GM21526 (cell line): Measurements from ENCODE around the gene KCTD19.

Experiments
- ATAC-seq: cut with Tn5 transposase; IDR thresholded peaks from one replicate; pipeline ENCODE4 v1.9.1; 2021; ENCODE audit warnings: moderate library complexity; ENCODE audit not compliant: unreplicated experiment, low FRiP score

The KCTD19 gene

DNA sequence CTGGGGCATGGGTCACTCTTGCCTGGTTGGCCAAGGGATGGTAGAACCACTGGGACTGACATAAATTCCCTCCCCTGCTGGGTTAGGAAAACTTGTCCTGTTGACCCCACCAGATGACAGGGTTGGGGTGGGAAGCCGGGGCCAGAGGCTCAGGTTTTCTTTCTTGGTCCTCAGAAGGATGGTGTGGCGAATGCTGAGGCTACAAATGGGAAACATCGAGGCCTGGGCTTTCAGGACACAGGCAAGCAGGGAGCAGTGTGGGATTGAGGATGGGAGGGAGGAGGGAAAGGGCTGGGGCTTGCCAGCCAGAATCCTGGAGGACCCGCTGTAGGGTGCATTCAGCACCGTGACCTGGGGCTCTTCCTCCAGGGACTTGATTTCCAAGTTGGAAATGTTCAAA, 61.7 kb downstream of the KCTD19 start:
- no peak for ATAC-seq

DNA sequence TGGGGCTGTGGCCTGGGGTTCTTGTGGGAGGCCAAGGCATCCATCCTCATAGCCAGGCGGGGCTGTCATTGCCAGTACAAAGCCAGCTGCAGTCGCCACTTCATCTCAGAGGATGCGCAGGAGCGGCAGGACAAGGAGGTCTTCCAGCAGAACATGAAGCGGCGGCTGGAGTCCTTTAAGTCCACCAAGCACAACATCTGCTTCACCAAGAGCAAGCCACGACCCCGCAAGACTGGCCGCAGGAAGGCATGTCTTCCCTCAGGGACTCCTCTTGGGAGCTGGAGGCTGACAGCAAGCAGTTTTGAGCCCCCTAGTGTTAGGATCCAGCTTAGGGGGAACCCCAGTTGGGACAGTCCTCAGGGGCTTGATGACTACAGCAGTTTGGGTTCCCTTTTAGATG, 62.3 kb downstream of the KCTD19 start:
- ATAC-seq: no peak

DNA sequence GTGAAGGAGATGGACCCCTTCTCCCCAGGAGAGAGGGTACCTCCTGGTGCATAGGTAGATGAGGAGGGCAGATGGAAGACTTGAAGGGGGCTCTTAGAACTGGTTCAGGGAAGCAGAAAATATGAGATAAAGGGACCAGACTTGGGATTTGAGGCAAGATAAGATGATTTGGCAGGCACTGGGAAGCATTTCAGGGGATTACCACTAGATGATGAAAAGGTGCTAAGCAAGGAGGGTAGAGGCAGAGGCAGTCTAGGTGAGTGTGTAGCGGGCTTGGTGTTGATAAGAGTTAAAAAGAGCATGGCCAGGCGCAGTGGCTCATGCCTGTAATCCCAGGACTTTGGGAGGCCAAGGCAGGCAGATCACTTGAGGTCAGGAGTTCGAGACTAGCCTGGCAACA, 63.3 kb downstream of the KCTD19 start:
- no peak for ATAC-seq

DNA sequence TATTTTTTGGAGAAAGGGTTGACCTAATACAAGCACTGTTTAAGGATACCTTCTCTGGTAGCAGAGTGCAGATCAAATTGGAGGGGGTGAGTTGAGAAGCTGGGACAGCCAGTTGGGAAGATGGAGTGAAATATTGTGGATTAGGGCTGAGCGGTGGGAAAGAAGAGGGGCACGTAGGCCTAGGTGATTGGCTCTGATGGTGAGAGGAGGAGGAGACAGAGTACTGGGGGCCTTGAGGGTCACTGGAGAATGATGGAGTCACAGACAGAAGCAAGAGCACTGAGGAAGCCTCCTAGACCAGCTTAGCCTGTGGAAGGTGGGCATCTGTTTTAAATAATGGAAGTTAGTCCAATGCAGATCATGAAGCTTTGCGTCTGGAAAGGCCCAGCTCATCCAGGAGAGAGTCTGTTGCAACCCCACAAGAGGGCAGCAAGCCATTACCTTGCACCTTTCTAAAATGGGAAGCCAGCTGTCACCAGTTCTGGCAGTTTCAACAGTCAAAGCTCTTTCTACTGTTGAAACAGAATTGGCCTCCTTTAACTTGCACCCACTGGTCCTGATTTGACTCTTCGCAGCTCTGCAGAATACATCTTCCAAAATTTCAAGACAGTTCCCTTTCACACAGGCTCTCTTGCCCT, 66.0 kb downstream of the KCTD19 start:
- no peak for ATAC-seq

DNA sequence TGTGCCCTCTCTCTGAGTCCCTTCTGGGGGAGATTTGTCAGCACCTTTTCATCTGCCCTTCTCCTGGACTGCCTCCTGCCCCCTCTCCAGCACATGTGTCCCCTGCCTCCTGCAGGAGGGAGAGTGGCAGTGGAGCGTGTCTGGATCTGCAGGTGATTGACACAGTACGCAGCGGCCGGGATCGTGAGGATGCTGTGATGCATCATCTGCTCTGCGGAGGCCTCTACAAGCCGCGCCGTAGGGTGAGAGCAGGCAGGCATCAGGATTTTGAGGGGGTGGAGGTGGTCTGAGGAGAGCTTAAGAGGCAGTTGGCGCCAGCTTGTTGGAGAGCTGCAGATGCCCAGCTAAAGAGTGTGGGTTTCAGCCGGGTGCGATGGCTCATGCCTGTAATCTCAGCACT, 66.8 kb downstream of the KCTD19 start:
- ATAC-seq: no peak

DNA sequence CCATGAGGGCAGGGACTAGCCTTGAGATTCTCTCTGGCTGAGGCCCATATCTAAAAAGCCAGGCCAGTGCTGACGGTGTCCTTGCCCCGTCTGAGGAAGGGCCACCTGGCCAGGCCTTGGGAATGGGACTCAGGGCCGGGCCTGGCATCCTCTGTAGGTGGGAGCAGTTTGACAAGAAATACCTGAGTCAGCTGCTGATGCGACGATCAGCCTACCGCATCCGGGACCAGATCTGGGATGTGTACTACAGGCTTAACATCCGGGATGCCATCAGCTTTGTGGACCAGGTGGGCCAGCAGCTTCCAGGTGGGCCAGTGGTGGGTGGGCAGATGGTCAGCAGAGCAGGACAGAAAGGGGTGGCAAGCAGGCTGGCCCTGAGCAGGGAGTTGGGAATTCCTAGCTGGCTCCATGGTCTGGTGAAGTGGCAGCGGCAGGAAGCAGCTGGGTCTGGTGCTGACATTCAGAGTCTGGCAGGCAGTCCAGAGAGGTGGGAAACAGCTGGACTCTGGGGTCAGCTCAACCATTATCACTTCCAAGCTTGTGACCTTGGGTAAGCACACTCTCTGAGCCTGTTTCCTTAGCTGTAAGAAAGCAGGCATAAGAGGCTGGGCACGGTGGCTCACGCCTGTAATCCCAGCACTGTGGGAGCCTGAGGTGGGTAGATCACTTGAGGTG, 68.2 kb downstream of the KCTD19 start:
- ATAC-seq: no peak

DNA sequence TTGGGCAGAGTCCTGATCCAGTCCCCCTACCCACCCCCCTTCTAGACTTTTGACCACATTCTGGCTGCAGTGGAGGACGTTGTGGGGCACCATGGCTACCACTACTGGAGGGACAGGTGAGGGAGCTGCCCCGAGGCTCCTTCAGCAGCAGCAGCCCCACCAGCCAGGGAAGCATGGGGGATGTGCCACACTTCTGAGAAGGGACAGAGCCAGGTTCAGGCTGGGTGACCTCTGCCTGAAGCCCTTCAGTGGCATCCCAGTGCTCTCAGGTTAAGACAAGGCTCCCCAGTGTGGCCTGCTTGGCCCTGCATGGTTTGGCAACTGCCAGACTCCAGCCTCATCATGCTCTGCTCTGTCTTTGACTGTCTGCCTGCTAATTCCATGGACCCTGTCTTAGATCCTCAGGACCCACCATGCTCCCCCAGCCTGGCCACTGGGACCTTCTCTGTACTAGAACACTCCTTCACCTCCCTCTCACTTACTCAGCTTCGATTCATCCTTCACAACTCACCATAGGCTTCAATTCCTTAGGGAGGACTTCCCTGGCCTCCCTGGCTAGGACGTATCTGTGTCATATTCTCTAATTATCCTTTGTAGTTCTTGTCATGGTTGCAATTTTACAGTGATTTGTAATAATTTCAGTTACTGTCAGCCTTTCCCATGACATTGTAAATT, 68.9 kb downstream of the KCTD19 start:
- no peak for ATAC-seq

DNA sequence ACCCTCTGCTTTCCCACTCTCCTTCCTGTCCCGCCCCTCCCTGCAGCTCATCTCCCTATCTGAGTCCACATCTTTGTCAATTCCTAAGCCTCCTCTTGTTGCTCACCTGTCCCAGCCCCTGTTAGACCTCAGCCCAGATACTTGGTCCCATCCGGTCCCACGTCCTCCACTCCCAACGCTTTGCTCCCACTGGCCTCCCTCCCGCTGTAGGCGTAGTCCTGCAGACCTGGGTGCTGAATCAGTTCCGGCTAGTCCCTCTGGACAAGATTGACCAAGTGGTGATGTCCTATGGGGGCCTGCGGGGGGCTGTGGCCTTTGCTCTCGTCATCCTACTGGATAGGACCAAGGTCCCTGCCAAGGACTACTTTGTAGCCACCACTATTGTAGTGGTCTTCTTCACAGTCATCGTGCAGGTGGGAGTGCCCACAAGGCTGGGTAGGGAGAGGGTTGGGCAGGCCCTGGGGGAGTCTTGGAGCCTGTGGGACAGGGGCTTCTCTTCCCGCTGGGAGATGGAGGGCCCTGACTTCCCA, 69.8 kb downstream of the KCTD19 start:
- no peak for ATAC-seq

DNA sequence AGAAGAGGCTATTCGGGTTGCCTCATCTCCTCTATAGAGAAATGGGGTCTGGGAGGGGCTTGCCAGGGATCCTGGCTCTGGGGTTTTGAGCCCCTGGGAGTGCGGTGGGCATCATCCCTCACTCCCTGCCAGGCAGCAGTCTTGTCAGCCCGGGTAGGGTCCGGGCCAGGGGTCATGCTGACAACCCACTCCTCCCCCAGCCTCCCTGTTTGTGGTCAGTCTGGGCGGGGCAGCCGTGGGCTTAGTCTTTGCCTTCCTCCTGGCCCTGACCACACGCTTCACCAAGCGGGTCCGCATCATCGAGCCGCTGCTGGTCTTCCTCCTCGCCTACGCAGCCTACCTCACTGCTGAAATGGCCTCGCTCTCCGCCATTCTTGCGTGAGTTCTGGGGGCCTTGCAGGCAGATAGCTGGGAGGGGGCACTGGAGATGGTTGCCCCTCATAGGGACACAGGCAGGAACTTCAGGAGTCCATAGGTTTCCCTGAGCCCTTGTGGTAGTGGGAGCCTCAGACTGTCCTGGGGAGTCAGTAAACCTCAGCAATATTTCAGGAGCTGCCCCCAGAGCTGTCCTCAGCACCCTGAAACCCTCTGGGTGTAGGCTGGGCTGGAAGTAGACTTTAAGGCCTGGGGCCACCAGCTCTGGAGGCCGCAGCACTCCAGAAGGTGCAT, 70.9 kb downstream of the KCTD19 start:
- ATAC-seq: no peak

DNA sequence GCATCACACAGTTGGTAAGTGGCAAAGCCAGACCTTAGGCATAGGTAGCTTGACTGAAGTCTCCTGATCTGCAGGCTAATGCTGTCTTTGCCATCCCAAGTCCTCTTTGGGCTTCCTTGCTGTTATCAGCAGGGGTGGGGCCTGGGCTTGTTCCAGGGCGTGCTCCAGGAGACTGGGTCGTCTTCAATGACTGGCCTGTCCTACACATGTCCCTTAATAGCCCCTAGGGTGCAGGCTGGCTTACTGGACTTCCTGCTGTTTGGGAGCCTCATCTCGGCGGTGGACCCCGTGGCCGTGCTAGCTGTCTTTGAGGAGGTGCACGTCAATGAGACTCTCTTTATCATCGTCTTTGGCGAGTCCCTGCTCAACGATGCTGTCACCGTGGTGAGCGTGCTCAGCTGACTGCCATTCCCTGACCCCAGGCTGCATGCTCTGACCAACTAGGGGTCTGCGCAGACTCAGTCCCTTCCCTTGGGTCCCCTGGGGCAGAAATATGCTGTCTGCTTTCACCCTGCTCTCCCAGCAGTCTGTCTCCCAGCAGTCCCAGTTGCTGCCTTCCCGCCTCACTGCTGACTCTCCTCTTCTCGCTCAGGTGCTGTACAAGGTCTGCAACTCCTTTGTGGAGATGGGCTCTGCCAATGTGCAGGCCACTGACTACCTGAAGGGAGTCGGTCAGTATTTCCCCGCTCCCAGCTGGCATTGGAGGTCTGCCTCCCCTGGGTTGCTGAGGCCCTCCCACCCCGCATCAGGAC, 71.6 kb downstream of the KCTD19 start:
- ATAC-seq: no peak

DNA sequence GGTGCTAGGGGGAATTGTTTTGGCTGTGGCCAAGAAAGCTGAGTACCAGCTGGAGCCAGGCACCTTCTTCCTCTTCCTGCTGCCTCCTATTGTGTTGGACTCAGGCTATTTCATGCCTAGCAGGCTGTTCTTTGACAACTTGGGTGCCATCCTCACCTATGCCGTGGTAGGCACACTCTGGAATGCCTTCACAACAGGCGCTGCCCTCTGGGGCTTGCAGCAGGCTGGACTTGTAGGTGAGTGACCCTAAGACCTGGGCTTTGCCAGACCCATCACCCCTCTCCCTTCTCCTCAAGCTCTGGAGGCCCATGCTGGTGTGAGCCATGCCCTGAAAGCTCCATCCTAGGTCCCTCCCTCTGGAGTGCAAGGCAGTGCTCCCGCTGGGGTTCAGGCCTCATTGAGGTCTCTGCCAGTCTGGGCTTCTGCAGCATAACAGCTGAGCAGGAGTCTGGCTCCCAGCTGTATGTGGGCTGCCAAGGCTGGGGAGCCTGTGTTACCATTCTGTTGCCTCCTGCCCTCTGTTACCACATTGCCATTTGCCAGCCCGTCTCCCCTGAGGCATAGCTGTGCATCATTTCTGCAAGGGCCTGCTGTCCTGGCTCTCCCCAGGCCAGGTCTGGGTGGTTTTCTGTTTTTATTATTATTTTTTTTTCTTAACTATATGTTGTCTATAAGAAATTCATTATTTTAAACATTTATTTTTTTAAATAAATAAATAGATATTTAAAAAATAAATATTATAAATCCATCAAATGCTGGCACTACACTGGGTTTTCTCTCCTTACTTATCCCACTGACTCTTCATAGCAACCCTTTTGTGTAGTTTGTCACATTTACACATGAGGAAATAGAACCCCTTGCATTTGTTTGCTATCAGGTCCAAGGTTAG, 73.7 kb downstream of the KCTD19 start:
- ATAC-seq: no peak

DNA sequence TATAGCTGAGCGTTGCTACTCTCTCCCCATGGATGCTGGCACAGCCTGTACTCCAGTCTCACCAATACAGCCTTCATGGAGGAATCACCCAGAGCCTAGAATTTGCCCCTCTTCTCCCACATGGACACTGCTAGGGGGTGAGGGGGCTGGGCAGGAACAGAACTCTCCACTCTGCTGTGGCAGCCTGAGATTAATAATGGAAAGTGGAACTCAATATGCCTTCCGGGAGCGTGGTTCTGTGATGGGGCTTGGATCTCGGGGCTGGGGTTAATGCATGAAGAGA, 76.6 kb downstream of the KCTD19 start:
- ATAC-seq: no peak

DNA sequence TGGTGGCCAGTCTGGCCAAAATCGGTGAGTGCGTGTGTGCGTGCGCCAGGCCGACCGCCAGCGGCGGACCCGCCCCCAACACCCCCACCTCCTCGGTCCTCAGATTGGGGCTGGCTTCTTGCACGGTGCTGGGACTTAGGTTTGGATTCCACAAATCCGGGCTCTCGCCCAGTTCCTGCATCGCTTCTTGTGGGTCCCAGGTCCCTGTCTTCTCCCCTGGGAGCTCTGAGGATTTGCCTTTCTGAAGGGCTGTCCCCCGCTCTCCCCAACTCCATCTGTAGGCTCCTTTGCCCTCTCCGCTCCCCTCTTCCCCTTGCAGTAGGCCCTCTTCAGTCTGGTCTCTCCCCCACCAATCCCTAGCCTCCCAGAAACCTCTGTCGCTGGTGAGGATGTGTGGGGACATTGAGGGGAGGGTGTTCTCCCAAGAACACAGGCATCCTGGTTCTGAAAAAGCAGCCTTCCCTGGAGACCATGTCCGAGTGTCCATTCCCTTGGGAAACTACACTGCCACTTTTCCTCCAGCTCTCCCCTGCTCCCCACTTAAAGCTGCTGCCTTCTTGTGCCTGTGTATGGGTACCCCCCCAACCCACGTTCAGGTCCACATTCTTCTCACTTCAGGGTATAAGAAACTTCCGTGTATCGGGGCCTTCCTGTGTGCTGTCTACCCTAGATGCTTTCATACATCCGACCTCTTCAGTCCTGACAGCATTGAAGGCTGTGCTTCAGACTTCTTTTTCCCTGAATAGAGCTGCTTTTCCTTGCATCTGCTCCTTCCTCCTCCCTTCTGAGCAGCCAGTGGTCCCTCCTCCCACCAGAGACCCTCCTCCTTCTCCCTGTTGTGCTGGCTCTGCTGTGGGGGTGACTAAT, 77.1 kb downstream of the KCTD19 start:
- no peak for ATAC-seq

DNA sequence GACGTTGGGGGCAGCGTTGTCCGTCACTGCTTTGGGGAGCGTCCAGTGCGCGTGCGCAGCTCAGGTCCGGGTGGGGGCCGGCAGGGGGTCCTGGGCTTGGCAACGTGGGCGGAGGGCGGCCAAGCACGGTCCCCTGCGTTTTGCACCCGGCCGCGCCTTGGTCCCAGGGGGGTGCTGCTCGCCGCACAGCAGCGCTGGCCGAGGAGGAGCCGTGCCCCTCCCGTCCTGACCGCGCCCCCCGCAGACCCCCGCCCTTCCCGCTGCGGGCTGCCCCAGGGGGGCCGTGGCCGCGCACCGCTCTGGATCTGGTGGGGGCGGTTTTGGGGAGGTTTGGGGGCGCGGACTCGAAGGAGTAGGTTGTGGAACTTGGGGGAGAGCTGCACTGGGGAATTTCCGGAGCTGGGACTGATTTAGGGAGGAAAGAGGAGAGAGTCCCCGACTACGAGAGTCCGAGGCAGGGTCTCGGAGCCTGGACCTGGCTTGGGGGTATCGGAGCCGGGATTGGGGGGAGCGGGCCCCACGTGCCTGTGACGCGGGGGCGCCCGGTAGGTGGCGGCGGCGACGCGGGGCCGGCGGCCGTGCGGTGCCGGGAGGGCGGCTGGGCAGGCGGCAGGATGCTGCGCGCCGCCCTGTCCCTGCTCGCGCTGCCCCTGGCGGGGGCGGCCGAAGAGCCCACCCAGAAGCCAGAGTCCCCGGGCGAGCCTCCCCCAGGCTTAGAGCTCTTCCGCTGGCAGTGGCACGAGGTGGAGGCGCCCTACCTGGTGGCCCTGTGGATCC, 78.0 kb downstream of the KCTD19 start, which contains the start of gene SLC9A5:
TSS of gene SLC9A5 (plus strand) at position 579 of the 777 bp plus-strand sequence. CDS start at position 615, 36 bp downstream.
- ATAC-seq: no peak

DNA sequence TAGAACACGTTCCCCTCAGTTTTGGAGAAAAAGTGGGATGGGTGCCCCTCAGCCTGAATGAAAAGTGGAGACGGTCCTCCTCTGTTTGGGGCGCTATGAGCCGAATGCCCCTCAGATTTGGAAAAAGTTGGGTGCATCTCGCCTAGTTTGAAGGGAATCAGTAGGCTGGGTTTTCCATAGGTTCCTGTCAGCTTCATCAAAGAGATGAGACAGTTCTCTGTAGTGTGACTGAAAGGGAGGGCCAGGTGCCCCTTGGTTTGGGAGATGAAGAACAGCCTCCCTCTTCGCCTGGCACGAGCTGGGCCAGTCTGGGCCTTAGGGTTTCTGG, 78.5 kb downstream of the KCTD19 start:
- ATAC-seq: no peak

DNA sequence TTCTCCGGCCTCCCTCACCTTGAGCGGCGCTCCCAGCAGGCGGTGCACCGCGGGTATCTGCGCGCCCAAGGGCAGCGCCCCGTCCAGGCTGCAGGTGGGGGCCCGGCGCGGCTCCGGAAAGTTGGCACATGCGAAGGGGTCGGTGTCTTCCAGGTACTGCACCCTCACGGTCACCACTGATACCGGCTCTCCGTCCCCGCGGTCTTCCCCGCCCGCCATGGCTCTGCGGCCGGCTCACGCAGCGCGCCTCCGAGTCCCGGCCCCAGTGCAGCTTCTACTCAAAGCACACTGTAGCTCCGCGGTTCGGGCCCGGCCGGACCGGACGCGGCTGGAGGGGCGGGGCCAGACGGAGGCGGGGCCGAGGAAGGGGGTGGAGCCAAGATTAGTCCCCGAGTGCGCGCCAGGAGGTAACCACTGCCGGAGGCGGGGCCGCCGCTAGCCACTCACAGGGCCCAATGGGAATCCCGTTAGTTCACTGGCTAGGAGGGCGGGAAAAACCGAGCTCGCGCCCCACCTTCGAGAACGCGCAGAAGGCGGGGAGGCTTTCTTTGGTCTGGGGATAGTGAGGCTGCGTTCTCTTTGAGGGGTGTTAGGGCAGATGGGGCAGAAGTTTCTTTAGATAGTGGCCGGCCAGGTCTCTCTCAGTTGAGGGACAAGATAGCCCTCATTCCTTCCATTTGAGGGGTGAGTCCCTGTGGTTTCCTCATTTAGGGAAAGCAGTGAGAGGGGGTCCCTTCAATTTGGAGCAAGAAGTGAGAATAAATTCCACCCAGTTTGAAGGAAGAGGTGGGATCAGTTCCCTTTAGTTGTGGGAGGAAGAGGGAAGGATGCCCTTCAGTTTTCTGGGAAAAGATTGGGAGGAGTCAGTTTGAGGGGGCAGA, 79.1 kb downstream of the KCTD19 start, which contains the start of gene FHOD1:
TSS of gene FHOD1 (minus strand) at position 290 of the 881 bp plus-strand sequence. CDS start at position 219, 71 bp downstream.
- peak; percentile 47 for ATAC-seq

DNA sequence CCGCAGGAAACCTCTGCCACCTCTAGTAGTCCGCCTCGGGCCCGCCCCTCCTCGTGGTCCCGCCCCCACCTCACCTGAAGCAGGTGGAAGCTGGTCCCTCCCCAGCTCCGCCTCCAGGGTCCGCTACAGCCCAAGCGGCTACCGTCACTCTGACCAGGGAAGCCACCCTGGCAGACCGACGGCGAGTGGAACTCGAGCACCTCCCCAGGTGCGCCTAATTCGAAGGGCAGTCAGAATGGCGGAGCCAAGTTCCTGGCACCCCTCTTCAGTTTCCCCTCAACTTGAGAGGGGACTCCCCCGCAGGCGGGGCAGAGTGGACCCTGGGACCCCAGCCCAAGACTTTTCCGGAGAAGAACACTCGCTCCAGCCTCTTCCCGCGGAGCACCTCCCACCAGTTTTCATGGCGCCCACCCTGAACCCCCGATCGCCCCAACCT, 79.8 kb downstream of the KCTD19 start:
- peak; percentile 13 for ATAC-seq
